DMS 273 (cell line): ENCODE measurements around the gene AGPAT2.
A peak's percentile ranks its signal among the peaks of the same experiment; 100 is the strongest.

ENCODE experiments used
- DNase-seq: peaks from one replicate; lab custom pipeline; 2025; ENCODE audit not compliant: unreplicated experiment; lab: John Stamatoyannopoulos, UW

The AGPAT2 gene

GRCh38 chr9:136686794-136687711, at the start of gene AGPAT2:
Gene AGPAT2 (minus strand): TSS chr9:136687457. CDS start chr9:136687357, 100 bp downstream.
- DNase-seq, result peak; percentile 74

- DNase-seq, result no peak
These were observed 48.7 kb upstream of the AGPAT2 start for GRCh38 chr9:136735812-136736480.

GRCh38 chr9:136734837-136735496, 47.7 kb upstream of the AGPAT2 start:
- no peak for DNase-seq

- DNase-seq, result no peak
These were observed 46.4 kb upstream of the AGPAT2 start for GRCh38 chr9:136733611-136734010.

- no peak for DNase-seq
These were observed 45.4 kb upstream of the AGPAT2 start for GRCh38 chr9:136732444-136733178.

GRCh38 chr9:136729926-136730325, 42.7 kb upstream of the AGPAT2 start:
- DNase-seq, result no peak

- no peak for DNase-seq
These were observed 41.9 kb upstream of the AGPAT2 start for GRCh38 chr9:136729144-136729543.

GRCh38 chr9:136728548-136729123, 41.4 kb upstream of the AGPAT2 start:
- DNase-seq, result no peak

GRCh38 chr9:136728080-136728547, 40.9 kb upstream of the AGPAT2 start:
- peak; percentile 94 for DNase-seq

GRCh38 chr9:136726631-136727191, 39.5 kb upstream of the AGPAT2 start:
- DNase-seq, result peak; percentile 48

- DNase-seq, result no peak
These were observed 38.9 kb upstream of the AGPAT2 start for GRCh38 chr9:136726118-136726517.

- no peak for DNase-seq
These were observed 38.4 kb upstream of the AGPAT2 start for GRCh38 chr9:136725612-136726011.

- DNase-seq, result no peak
These were observed 37.5 kb upstream of the AGPAT2 start for GRCh38 chr9:136724772-136725171.

- no peak for DNase-seq
These were observed 36.7 kb upstream of the AGPAT2 start for GRCh38 chr9:136723989-136724388.

GRCh38 chr9:136723362-136723976, 36.2 kb upstream of the AGPAT2 start:
- DNase-seq, result peak; percentile 56

- peak; percentile 77 for DNase-seq
These were observed 35.7 kb upstream of the AGPAT2 start for GRCh38 chr9:136722969-136723356.

- DNase-seq, result peak; percentile 59
These were observed 35.1 kb upstream of the AGPAT2 start for GRCh38 chr9:136722093-136722968.

- DNase-seq, result peak; percentile 73
These were observed 34.3 kb upstream of the AGPAT2 start for GRCh38 chr9:136721339-136722092.
